ENCODE data around the gene KLRC3.
"Not testable (repeated sequence)": the region's sequence is repeated elsewhere in the genome, so short reads cannot be mapped to it uniquely, and the experiment has no call there.

Gene KLRC3

DNA sequence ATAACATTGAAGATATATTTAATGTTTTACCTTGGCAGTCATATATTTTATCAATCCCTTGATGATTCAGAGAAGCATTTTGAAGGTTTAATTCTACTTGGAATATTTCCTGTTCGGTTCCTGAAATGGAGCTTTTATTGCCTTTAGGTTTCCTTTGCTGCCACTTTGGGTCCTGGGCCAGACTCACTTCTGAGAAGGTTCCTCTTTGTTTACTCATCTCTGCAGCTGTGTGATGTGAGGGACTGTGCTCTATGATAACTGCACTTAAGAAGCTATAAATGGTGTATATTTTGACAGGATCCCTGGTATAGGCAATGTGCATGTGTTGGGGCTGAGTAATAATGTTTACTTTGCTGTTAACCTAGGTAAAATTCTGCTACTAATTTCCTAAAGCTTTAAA is at the start of gene KLRC3:
KLRC3 (minus strand) TSS at position 262 of the 400 bp plus-strand sequence; CDS start at position 217, 45 bp downstream.
- not testable (repeated sequence) for DNase-seq

DNA sequence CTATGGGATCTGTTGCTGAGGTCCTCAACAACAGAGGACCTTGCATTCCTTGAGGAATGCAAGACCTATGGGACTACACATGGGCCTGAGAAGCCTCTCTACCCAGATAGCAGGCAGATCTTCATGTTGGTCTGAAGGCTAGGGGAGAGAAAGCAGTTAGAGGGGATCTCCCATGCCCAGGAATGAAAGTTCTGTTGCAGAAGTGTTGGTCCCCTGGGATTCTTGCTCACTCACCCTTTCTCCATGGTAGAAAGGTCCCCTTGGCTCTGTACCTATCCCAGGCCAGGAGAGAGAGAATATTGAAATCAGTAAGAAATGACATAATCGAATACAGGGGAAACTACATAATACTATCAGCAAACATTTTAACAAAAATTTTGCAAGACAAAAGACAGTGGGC is 49.3 kb upstream of the KLRC3 start:
- no peak for DNase-seq

DNA sequence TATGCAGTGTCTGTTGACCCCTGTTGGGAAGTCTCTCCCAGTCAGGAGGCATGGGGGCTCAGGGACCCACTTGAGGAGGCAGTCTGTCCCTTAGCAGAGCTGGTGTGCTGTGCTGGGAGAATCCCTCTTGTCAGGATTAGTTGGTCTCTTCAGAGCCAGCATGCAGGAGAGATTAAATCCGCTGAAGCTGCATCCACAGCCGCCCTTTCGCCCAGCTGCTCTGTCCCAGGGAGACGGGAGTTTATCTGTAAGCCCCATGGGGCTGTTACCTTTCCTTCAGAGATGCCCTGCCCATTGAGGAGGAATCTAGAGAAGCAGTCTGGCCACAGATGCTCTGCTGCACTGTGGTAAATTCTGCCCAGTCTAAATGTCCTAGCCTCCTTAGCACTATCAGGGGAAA is 45.9 kb upstream of the KLRC3 start:
- DNase-seq, result no peak

DNA sequence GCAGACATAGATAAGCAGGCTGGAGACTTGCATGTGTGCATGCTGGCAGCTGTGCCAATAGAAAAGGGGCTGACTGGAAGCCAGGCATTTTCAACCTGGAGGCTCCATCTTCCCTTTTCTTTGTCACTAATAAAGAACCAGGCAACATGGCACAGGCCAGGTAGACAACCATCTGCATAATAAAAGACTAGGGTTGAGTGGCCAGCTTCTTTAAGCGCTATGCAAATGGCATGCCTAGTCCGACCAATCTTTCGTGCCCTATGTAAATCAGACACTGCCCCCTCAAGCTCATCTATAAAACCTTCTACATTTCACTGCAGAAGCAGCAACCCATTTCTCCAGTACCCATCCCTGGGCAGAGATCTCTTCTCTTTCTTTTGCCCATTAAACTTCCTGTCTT is 37.4 kb upstream of the KLRC3 start:
- no peak for DNase-seq

DNA sequence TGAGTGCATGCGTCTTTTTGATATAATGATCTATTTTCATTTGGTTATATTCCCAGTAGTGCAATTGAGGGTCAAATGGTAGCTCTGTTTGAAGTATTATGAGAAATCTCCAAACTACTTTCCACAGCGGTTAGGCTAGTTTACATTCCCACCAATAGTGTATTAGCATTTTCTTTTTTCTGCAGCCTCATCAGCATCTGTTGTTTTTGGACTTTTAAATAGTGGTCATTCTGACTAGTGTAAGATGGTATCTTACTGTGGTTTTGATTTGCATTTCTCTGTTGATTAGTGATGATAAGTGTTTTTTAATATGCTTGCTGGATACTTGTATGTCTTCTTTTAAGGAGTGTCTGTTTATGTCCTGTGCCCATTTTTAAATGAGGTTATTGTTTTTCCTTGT is 36.5 kb upstream of the KLRC3 start:
- no peak for DNase-seq

DNA sequence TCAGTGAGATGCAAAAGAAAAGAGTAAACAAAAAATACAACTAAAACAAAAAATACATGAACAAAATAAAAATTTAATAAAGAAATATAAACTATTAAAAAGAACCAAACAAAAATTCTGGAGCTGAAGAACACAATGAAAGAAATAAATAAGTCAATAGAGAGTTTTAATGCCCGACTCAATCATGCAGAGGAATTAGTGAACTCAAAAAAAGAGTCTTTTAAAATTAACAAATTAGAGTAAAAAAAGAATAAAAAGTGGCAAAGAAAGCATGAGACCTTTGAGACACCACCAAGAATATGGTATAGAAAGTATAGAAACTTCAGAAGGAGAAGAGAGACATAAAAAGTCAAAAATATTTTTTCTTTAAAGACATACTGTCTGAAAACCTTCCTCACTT is 35.4 kb upstream of the KLRC3 start:
- no peak for DNase-seq

DNA sequence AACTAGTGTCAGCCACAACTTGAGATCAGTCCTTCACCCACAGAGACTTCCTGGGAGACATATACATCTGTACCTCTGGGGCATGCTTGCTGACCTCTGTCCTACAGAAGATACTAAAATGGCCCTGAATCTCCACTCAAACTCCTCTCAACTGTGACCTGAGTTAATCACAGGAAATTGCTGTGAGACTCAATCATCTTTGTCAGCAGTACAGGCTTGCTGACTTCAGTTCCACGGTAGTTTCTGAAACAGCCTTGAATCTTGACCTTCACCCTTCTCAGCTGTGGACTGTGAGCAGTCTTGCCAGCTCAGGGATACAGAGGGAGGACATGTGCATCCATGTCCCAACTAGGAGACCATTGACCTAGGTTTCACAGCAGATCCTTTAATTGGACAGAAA is 34.1 kb upstream of the KLRC3 start:
- no peak for DNase-seq

DNA sequence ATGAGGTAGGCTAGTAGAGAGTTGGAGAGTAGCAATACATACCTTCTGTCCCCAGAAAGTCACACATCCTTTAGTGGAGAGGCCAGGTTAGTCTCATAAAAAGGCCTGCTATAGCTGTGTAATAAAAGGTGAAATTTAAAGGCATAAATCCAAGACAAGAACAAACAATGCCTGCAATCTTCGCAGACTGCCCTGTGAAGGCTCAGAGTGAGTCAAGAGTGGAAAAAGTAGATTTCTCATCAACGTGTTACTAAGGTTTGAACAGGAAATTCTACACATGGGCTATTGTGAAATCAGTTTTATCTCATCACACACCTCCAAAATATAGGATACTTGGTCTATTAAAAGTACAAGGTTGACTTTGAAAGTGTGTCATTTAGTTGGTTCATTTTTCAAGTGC is 32.8 kb upstream of the KLRC3 start, which contains the start of gene KLRC1:
KLRC1 (minus strand) TSS at position 222 of the 400 bp plus-strand sequence. CDS start 2,221 bp downstream, outside the sequence.
- DNase-seq, result no peak

DNA sequence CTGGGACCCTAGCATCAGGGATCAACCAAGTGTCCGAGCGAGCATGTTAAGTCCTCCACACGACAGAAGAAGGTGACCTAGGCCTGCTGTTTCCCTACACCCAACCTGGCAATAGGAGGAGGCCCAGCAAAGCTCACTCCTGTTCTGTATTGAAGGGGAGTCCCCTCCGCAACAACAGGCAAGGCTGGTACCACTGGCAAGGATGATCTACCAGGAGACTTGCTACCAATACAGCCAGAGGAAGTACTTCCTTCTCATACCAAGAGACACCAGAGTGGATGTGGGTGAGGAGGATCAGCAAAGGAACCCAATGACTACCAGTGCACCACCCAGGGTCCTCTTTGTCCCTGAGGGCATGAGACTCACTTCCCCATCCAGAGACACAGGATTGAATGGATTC is 27.8 kb upstream of the KLRC3 start:
- DNase-seq, result no peak

DNA sequence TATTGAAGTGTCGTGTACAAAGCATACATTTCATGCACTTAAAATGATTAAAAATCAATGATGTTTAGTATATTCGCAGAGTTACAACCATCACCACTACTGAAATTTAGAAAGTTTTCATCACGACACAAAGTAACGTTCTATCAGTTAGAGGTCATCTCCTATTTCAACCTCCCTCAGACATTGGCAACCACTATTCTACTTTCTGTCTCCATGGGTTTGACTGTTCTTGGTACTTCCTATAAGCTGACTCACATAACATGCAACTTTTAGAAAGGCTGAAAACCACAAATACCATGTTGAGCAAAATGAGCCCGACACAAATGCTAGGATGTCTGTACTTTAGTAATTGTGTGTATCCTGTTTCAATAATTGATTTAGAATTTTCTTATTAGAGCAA is 25.7 kb upstream of the KLRC3 start:
- not testable (repeated sequence) for DNase-seq

DNA sequence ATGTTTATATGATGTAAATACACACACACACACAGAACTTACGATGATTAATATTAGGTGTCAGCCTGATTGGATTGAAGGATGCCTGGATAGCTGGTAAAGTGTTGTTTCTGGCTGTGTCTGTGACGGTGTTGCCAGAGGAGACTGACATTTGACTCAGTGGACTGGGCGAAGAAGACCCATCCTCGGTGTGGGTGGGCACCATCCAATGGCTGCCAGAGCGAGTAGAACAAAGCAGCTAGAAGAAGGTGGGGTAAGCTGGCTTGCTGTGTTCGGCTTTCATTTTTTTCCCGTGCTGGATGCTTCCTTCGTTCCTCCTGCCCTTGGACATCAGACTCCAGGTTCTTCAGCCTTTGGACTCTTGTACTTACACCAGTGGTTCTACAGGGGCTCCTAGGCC is 20.7 kb upstream of the KLRC3 start:
- not testable (repeated sequence) for DNase-seq

DNA sequence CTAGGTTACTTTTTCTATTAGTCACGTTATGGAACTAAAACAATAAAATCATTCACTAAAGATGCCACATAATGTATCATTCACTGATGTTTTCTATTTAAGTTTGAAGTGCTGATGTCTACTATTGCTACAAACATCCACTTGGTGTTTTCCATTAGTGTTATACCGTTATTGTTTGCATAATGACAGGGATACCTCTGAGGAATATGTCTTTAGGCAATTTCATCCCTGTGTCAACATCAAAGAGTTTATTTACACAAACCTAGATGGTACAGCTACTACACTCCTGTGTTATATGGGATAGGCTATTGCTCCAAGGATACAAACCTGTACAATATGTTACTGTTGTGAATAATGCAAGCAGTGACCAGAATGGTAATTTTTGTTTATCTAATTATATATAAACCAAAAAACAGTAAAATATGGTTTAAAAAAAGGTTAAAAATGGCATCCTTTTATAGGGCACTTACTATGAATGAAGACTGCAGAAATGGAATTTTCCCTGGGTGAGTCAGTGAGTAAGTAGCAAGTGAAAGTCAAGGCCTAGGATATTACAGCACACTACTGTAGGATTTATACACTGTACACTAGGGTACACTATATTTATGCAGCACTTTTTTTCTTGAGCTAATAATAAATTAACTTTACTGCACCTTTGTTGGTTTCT is 19.3 kb upstream of the KLRC3 start:
- DNase-seq, result not testable (repeated sequence)

DNA sequence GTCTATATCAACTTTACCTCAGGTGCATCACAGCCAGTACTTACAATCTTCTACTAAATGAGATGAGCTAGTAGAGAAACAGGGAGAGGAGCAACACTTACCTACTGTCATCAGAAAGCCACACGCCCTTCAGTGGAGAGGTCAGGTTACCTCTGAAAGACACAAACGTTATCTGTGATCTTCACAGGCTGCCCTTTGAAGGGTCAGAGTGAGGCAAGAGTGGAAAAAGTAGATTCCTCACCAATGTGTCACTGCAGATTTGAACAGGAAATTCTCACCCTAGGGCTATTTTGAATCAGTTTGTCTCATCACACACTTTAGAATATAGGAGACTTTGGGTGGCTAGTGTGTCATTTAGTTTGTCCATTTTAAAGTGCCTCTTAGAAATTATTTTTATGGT is 17.2 kb upstream of the KLRC3 start:
- DNase-seq, result not testable (repeated sequence)

DNA sequence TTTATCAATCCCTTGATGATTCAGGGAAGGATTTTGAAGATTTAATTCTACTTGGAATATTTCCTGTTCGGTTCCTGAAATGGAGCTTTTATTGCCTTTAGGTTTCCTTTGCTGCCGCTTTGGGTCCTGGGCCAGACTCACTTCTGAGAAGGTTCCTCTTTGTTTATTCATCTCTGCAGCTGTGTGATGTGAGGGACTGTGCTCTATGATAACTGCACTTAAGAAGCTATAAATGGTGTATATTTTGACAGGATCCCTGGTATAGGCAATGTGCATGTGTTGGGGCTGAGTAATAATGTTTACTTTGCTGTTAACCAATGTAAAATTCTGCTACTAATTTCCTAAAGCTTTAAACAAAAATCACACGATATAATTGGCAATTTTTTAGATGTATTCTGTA is 15.4 kb upstream of the KLRC3 start, which contains the start of gene KLRC2:
KLRC2 (minus strand) TSS at position 195 of the 400 bp plus-strand sequence; CDS start at position 171, 24 bp downstream.
- peak; percentile 24 for DNase-seq

DNA sequence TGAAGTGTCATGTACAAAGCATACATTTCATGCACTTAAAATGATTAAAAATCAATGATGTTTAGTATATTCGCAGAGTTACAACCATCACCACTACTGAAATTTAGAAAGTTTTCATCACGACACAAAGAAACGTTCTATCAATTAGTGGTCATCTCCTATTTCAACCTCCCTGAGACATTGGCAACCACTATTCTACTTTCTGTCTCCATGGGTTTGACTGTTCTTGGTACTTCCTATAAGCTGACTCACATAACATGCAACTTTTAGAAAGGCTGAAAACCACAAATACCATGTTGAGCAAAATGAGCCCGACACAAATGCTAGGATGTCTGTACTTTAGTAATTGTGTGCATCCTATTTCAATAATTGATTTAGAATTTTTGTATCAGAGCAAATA is 10.2 kb upstream of the KLRC3 start:
- not testable (repeated sequence) for DNase-seq

DNA sequence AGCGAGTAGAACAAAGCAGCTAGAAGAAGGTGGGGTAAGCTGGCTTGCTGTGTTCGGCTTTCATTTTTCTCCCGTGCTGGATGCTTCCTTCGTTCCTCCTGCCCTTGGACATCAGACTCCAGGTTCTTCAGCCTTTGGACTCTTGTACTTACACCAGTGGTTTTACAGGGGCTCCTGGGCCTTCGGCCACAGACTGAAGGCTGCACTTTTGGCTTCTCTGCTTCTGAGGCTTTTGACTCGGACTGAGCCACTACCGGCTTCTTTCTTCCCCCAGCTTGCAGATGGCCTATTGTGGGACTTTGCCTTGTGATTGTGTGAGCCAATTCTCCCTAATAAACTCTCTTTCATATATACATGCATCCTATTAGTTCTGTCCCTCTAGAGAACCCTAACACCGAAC is 5.5 kb upstream of the KLRC3 start:
- DNase-seq, result not testable (repeated sequence)

DNA sequence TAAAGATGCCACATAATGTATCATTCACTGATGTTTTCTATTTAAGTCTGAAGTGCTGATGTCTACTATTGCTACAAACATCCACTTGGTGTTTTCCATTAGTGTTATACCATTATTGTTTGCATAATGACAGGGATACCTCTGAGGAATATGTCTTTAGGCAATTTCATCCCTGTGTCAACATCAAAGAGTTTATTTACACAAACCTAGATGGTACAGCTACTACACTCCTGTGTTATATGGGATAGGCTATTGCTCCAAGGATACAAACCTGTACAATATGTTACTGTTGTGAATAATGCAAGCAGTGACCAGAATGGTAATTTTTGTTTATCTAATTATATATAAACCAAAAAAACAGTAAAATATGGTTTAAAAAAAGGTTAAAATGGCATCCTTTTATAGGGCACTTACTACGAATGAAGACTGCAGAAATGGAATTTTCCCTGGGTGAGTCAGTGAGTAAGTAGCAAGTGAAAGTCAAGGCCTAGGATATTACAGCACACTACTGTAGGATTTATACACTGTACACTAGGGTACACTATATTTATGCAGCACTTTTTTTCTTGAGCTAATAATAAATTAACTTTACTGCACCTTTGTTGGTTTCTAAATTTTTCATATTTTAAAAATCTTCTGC is 4.0 kb upstream of the KLRC3 start:
- DNase-seq, result not testable (repeated sequence)

DNA sequence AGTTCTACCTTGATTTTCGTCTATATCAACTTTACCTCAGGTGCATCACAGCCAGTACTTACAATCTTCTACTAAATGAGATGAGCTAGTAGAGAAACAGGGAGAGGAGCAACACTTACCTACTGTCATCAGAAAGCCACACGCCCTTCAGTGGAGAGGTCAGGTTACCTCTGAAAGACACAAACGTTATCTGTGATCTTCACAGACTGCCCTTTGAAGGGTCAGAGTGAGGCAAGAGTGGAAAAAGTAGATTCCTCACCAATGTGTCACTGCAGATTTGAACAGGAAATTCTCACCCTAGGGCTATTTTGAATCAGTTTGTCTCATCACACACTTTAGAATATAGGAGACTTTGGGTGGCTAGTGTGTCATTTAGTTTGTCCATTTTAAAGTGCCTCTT is 1.8 kb upstream of the KLRC3 start:
- DNase-seq, result not testable (repeated sequence)

DNA sequence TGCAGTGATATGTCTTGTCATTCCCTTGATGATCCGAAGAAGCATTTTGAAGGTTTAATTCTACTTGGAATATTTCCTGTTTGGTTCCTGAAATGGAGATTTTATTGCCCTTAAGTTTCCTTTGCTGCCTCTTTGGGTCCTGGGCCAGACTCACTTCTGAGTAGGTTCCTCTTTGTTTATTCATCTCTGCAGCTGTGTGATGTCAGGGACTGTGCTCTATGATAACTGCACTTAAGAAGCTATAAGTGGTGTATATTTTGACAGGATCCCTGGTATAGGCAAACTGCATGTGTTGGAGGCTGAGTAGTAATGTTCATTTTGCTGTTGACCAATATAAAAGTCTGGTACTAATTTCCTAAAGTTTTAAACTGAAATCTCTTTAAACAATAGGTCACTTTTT is 11.0 kb downstream of the KLRC3 start, which contains the start of gene KLRC4:
KLRC4 (minus strand) TSS at position 366 of the 400 bp plus-strand sequence; CDS start at position 184, 182 bp downstream.
- DNase-seq, result peak; percentile 24

DNA sequence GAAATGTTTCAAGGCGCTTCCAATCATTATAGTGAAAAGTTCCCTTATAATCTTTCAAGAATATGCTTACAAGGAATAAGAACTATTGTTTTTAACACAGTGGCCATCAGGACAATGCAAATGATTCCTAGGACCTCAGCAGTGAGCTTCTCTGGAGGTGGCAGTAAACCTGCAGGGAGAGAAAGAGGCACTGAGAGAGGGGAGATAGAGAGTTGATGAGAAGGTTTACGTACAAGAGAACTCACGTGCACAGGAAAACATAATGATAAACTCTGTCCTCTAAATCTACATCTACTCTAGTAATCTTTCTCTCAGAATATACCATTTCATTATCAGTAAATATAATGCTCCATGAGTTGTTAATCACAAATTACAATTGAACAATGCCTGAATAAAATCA is 11.6 kb downstream of the KLRC3 start:
- no peak for DNase-seq

DNA sequence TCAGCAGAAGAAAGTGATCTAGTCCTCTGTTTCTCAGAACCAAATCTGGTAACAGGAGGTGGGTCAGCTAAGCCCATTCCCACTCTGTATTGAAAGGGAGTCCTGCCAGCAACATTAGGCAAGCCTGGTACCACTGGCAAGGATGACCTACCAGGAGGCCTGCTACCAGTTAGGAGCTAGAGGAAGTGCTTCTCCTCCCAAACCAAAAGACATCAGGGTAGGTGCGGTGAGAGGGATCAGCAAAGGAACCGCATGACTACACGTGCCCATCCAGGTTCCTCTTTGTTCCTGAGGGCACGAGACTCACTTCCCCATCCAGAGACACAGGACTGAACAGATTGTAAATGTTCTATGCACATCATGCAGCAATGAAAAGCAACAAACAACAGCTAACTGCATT is 13.7 kb downstream of the KLRC3 start:
- peak; percentile 56 for DNase-seq

DNA sequence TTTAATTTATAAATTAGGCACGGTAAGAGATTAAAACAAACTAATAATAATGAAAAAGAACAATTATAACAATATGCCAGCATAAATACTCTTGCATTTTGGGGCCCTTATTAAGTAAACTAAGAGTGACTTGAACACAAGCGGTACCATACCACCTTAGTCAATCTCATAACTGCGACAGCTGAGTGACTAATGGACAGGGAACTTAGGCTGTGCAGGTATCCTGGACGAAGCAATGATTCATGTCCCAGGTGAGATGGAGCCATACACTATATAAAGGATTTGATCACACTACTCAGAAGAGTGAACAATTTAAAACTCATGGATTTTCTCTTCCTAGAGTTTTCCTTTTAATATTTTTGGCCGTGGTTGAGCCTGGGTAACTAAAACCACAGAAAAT is 15.1 kb downstream of the KLRC3 start:
- no peak for DNase-seq

DNA sequence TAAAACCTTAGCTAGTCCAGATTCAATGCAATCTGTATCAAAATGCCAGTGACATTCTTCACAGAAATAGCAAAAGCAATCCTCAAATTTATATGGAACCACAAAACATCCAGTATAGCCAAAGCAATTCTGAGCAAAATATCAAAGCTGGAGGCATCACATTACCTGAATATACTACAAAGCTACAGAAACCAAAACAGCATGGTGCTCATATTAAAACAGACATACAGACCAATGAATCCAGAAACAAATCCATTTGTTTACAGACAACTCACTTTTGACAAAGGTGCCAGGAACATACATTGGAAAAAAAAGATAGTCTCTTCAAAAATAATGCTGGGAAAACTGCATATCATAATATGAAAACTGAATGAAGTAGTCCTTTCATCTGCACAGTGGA is 15.6 kb downstream of the KLRC3 start:
- DNase-seq, result no peak

DNA sequence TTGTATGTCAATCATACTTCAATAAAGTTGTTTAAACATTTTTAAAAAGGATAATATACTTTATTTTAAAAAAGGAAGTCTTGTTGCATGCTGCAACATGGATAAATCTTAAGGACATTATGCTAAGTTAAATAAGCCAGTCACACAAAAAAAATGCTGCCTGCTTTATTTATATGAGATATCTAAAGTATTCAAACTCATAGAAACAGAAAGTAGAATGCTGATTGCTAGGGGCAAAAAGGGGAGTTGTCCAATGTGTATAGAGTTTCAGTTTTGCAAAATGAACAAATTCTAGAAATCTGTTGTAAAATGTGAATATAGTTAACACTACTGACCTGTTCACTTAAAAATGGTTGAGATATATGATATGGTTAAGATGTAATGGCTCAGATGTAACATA is 19.6 kb downstream of the KLRC3 start:
- DNase-seq, result no peak
